GM19239 (cell line): Measurements from ENCODE around the gene C16orf95.
"Not testable (repeated sequence)": the region's sequence is repeated elsewhere in the genome, so short reads cannot be mapped to it uniquely, and the experiment has no call there.

Experiments
- DNase-seq: peaks from one replicate; pipeline ENCODE4 v3.0.0; 2011; ENCODE audit warnings: low spot score; ENCODE audit not compliant: insufficient read length
- FAIRE-seq: peaks from 2 replicates; lab custom pipeline; 2011; peaks lifted over from hg19 to GRCh38; lab: Jason Lieb, UNC

The C16orf95 gene

DNA sequence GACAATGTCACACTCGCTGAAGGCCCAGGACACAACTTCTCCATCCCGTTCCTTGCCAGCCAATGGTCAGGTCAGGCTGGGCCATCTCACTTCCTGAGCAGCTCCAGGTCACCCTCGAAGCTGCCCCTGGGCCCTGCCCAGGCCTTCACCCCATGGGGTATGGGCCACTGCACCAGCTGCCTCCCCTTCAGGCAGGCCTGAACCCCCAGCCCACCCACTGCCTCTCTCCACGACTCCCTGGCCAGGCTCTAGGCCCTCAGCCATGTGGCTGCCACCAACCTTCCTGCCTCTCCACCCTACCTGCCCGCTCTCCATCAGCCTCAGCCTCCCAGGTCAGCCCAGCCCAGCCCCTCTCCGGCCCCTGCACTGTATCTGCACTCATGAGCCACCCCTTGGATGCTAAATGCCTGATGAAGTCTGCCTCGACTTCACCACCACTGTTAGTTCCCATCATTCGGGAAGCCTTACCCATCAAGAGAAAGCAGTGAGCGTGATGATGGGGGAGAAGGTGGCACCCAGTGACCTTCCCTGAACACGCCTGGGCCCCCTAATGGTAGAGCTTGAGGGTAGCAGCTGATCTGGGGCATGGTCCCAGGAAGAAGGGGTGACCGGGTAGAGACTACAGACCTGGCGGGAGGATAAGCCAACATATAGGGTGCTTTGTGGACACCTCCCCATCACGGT, 30.9 kb upstream of the C16orf95 start:
- DNase-seq: no peak
- FAIRE-seq: no peak

DNA sequence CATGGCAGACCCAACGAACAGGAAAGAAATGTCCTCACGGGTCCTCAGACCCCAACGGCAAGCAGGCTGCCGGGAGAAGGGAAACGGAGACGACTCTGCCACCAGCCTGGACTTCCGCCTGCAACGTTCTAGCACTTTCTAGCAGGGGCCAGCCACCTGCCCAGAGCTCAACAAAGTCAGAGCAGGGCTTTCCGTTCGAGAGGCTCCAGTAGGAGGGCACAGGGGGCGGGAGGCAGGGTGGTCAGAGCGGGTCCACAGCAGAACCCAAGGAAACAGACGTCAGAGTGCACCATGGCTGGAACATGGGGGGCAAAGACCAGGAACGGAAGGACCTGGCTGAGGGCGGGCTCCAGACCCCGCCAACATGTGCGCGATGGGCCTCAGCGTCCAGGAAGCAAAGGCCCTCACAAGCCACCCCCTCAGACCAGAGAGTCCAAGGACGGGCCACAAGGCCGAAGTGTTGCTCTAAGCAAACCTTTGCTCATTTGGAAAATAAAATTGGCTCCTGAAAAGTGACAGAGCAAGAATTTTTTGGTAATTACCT, 29.4 kb upstream of the C16orf95 start:
- DNase-seq: no peak
- no peak for FAIRE-seq

DNA sequence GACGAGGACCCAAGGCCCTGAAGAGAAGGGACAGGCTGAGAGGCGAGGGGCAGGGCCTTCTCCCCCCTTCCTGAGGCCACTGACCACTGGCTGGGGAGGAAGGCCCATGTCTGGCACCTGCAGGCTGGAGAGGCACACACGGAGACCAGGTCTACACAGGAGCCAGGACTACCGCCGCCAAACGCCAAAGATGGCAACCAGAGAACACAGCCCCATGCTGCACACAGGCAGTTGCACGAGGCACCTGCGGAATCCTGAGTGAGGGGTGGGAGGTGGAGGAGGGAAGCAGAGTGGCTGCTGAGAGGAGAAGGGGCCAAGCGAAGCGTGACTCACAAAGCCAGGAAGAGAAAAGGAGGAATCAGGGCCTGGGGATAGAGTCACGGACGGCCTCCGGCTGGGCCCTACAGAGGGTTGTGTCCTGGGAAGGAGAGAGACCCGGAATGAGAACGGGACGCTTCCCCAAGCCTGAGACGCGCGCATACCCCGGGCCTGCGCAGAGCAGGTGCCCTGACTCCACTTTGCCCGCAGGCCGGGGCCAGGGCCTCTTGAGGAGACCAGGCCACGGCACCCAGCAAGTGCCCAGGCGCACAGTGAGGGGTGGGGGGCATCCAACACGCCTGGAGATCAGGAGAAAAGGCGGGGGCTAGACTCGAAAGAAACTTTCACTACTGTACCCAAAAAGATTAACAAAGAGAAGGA, 28.7 kb upstream of the C16orf95 start:
- no peak for FAIRE-seq
- no peak for DNase-seq

DNA sequence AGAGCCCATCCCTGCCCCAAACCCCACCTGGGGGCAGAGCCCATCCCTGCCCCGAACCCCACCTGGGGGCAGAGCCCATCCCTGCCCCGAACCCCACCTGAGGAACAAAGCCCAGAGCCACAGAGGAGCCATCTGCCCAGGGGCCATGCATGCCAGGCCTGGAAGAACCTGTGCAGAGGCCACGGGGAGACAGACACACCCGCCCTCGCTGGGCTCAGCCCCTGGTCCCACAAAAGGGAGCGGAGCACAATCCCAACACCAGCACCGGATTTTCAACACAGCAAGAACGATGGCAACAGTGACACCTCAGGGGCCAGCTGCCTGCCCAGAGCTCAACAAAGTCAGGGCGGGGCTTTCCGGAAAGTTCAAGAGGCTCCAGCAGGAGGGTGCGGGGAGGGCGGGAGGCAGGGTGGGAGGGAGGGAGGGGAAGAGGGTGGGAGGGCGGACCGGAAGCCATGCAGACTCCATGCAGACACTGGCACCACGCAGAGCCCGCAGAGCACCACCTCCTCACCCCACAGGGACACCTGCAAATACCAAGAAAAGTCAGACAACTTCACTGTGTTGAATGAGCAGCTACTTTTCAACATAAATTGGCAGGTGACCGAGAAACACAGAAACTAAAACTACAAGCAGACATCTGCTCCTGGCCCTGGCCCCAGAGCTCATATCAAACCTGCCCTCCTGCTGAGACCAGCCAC, 27.9 kb upstream of the C16orf95 start:
- FAIRE-seq: no peak
- no peak for DNase-seq

DNA sequence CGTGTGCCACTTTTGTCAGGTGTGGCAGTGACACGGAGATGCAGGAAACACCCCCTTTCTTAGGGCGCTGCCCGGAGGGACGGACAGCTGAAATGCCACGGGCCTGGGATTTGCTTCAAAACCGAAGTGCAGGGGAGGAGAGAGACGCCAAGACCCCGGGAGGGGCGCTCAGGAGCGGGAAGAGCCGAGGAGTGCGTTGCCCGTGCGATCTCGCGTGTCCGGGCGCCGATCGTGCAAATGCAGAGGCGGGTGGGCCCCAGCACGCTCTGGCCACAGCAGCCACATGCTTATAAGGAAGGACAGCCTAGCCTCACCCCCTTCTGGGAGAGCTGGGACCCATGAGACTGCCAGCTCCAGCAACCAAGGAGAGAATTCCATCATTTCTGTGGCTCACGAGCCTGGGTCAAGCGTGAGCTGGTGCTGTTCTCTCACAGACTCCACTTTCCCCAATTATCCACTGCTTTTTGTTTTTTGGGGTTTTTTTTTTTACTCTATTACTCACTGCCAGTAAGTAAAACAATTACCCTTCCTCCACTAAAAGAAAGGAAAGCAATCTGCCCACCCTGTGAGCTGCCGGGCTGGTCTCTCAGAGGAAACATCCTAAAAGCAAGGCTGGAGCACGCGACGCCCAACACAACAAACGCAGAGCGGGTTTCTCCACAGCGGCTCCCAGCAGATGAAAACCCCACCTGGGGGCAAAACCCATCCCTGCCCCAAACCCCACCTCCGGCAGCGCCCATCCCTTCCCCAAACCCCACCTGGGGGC, 27.2 kb upstream of the C16orf95 start:
- FAIRE-seq: no peak
- DNase-seq: no peak

DNA sequence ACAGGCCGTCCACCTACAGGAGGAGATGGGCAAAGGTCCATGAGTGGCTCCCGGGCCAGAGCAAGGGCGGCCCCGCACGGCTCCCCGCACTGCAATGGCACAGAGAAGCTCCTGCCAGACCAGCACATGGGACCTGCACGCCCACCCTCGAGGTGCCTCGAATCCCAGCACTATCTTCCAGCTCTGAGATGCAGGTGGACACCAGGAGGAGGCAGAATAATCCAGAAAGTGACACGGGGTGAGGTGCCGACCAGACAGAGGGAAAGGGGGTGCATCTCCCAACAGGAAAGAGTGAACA, 26.5 kb upstream of the C16orf95 start:
- DNase-seq: no peak

DNA sequence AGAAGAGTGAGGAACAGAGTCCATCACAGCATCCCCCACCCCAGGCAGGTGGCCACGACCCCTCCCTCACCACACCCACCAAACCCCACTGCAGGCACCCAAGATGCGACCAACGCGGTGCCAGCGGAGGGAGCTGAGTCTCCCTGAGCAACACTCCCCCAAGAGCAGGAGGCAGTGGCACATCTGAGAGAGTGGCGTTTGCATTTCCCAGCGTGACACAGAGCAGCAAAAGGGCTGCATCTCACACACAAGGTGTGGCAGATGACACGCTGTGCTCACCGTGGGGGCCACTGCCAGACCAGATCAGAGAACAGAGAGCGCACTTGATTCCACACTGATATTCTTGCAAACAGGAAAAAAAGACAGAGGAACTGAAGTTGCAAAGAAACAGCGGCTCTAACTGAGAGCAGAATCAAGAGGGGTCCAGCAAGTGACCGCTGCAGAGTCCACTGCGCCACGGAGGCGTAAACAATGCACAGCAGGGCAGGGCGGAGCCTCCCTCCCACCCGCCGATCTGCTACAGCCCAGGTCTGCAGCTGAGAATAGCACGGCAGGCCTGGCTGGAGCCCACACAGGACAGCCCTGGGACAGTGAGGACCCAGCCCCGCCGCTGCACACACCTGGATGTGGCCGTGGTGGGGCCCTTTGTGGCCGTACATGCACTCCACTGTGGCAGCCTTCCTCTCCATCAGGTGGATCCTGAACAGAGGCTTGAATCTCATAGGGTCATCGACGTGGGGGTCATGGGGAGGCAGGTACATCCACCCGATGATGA, 26.0 kb upstream of the C16orf95 start:
- DNase-seq (no peak), FAIRE-seq (no peak)

More for the DNA sequence above, 26.5 kb upstream of the C16orf95 start:
- no peak for FAIRE-seq

DNA sequence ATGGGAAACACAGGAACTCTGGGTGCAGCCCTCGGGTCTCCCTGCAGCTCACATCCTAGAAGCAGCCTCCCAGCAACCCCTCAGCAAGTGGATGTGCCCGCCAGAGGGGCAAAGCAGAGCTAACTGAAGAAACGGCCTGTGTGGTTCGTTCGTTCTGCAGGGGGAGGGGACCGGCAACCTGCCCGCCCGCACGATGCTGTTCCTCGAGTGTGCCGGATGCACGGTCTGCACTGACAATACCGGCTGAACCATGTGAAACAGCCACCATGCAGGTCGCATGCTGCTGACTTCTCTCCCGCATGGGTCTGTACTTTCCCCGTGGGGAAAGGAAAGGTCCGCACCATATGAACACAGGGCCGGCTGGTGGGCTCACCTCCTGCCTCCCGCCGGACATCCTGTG, 25.3 kb upstream of the C16orf95 start:
- FAIRE-seq: no peak
- DNase-seq: no peak

DNA sequence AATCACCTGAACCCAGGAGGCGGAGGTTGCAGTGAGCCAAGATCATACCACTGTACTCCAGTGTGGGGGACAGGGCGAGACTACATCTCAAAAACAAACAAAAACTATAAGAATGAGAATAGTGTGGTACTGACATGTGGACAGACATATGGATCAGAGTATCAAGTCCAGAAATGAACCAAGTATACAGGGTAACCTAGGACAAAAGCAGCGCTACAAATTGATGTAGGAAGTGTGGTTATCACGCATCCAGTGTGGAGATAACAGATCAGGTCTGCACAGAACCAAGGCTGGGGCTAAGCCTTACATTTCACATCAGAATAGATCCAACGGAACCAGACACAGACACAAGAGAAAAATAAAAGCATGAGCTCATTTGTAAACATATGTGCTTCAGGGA, 23.0 kb upstream of the C16orf95 start:
- no peak for DNase-seq
- FAIRE-seq: no peak

DNA sequence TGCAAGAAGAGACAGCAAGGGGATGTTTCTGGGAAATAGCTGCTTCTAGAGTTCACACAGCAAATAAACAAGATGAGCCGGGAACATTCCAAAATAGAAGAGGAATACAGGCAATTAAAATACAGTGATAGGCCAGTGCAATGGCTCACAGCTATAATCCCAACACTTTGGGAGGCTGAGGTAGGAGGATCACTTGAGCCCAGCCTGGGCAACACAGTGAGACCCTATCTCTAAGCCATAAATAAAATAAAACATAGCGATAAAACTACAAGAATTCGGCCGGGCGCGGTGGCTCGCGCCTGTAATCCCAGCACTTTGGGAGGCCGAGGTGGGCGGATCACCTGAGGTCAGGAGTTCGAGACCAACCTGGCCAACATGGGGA, 22.5 kb upstream of the C16orf95 start:
- DNase-seq, FAIRE-seq: not testable (repeated sequence)

DNA sequence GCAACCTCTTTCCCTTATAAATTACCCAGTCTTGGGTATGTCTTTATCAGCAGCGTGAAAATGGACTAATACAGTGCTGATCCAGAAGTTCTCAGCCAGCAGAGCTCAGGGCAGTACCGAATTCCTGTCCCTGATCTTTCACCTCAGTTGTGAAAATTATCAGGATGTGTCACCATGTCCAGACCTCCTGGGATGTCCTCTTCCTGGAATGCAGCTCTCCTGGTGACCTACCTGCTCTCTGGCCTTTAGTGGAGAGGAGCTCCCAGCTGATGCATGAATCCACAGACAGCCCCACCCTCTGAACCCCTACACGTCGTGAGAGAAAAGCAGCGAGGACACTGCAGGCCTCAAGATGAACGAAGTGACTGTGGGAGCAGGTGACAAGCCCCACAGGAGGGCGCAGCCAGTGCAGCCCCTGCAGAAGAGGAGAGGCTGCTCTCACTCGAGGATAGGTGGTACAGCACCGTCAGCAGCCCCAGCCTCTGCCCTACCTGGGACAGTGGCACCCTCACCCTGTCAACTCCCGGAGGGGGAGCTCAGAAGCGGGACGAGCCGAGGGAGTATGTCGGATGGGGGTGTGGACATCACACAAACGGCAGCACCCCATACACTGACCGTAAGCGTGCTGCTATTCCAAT, 22.0 kb upstream of the C16orf95 start:
- FAIRE-seq: no peak
- DNase-seq: no peak

DNA sequence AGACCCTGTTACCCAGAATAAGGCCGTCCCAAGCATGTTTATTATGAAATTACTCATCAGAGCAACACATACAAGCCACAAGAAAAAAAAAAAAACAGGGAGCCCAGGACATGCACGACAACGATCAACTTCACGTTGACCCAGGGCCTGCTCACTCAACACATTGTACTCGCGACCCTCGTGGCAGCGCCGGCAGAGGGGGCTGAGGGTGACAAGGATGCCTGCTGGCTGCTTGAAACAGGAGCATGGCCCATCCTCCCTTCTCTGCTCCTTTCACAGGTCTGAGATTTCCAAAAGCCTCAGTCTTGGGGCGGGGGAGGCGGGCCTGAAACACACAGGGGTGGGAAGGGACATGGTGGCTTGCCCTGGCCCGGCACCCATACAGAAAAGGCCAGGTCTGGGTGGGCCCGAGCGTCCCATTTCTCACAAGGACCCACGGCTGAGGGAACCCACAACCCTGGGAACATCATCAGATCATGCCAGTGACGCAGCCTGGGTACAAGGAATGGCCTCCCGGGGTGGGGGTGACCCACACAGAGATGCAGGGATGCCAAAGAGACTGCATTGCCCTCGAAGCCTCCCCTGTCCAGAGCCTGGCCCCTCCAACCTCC, 21.1 kb upstream of the C16orf95 start:
- DNase-seq (no peak), FAIRE-seq (no peak)

DNA sequence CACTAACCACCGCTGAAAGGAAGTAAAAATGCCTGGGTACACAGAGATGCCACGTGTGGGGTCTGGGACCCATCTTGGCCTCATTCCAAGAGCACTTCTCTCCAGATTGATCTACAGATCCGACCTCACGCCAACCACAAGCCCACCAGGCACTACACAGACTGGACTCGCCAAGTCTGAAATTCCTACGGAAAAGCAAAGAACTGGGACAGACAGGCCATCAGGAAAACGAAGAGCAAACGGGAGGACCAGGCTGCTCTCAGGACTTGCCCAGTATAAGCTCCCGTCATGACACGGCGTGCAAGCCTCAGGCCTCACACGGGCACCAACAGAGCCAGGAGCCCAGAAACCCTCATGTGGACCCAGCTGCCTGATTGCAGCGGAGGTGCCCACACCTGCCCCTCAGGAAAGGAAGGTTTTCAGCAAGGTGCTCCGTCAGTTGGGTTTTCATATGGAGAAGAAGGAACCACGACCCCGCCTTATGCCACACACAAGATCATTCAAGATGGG, 20.1 kb upstream of the C16orf95 start:
- DNase-seq (no peak), FAIRE-seq (no peak)

DNA sequence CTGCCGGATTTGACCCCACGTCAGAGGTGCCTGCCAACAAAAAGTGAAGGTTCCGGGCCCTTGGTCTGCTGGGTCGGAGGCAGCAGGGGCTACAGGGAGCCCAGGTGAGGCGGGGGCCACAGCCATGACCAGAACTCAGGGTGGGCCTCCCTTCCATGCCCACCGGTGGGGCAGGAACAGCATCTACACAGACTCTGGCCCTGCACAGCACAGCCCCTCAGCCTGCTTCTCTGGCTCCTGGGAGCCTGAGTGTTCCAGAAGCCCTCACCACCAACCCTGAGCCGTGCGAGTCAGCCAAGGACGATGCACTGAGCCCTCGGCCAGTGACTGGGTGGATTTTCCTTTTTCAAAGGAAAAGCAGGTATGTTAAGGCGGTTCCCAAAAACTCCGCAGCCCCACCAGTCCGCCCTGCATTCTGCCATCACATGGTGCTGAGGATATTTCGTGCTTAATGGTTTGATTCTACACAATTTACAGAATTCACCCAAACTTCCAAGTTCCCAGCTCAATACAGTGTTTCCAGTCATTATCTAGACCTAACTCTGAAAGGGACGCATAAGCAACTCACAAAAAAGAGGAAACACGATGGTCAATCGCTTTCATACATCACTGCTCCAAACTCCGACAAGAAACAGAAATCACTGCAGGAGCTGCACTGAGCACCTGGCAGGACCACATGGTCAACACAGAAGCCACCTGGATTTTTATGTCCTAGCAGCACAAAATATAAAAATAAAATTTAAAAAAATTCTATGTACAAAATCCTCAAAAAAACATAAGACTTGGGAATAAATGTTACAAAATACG, 19.4 kb upstream of the C16orf95 start:
- no peak for FAIRE-seq
- no peak for DNase-seq

DNA sequence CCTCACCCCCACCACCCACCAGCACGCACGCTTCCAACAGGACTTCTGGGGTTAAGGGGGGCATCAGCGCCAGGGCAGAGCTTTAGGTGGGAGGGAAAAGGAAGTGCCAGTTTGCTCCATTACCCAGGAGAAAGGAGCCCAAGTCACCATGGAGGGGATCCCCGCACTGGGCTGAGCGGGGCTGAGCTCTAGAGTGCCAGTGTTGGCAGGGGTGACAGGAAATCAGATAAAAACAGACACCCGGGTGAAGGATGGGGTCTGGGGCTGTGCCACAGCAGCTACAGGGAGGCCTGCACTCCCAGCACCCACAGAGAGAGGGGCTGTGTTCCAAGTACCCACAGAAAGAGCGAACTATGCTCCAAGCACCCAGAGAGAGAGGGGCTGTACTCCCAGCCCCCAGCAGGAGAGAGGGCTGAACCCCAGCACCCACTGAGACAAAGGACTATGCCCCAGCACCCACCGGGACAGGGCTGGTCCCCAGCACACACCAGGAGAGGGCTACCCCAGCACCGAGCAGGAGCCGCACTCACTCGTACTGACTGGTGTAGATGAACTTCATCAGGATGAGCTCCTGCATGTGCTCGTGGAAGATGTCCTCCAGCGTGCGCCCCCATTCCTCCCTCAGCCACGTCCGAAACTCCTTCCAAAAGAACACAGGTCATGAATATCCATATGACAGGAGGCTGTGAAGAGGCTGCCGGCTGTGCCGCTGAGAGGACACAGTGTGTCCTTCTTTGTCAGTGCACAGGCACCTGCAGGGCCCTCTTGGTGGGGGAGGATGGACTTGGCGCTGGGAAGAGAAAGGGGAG, 18.6 kb upstream of the C16orf95 start:
- FAIRE-seq (no peak), DNase-seq (no peak)

DNA sequence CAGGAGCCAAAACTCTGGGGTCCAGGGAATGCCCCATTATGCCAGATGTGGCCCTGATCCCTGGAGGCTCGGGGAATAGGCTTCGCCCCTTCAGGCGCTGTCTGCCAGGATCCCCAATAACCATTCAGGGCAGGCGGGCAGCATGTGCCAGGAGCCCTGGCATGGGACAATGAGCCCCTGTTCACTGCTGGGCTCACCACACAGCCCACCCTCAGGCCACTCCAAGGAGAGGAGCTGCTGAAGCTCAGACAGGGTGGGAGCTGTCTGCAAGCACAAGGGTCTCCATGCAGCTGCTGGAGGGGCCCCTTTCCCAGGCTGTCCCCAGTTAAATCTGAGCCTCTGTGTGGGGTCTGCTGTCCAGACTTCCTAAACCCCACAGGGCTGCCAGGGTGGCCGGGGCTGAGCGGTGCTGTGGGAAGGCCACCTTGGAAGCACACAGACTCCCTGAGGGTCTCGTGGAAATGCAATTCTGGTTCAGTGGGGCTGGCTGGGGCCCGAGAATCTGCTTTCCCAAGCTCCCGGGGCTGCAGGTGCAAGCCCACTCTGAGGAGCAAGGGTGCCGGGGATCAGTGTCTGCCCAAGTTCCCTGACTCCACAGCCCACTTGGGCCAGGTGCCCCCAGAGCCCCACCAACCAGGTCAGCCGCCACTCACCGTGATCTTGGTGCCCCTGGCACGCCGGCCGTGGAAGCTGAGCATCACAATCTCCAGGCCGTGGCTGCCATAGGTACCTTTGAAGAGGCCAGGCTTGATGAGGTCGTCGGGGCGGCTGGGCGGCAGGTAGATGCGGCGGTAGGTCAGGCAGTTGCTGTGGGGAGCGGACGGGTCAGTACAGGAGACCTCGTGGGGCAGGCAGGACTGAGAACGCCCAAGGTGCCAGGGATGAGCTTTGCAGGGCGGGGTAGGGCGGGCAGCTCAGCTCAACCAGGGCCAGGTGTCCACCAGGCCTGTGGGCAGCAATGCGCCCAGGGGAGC, 17.7 kb upstream of the C16orf95 start:
- DNase-seq (no peak), FAIRE-seq (no peak)
